ENCODE measurements around the gene NTHL1. TPM values are rescaled to one million over a fixed set of nuclear protein-coding genes. Genes with fewer than 3 reads are reported as not detected.

Gene NTHL1
- total and polyA plus RNA-seq, 2 of the 13 experiments (the other 11 are each of a cell fraction or from before 2014, with no cell fraction given) = 47.5 to 64.9 TPM

GRCh38 chr16:2032285-2033056 is 15.2 kb downstream of the NTHL1 start:
- WGBS (ENCODE audit: low lambda C conversion rate) = 100% methylated on average over 7 of the region's 15 CpGs
- peaks cover 3% of the 10 kb centered on the region for H3K79me2 ChIP-seq (ENCODE audit: insufficient read depth, low read length)
- peaks cover 3 to 6% of the 10 kb centered on the region in 2 experiments; a peak in 3 of 5 replicates for H3K36me3 ChIP-seq (replicated peaks in 1 of 2; ENCODE audit: control insufficient read depth in 1 of 2, insufficient read depth in 2 of 2, low read length in 2 of 2)
- 0 out of 2 replicates have a peak, but pooled peaks cover 7% of the 10 kb centered on the region for H4K20me1 ChIP-seq (ENCODE audit: insufficient read depth, low read length)
- POLR2A ChIA-PET = interaction anchor here (1.3 to 4.6 kb wide), 4 partner anchors 8 to 123 kb away, joined by 4 to 59 read pairs (median 16); partner anchors contain the start of genes NTHL1, TRAF7 and TSC2
- FAIRE-seq (no peak), ATAC-seq (no peak), DNase-seq (ENCODE audit: low spot score) (no peak)
- no peaks in the 10 kb centered on the region for H3K9me3 ChIP-seq (ENCODE audit: low read length)
- H2AFZ ChIP-seq (ENCODE audit: low read length) = no peak overlapping the region
- H3K4me3 ChIP-seq (replicated peaks in 1 of 3; ENCODE audit: insufficient read depth in 1 of 3, low read depth in 2 of 3, low read length in 3 of 3) = no peak overlapping the region
- H3K27me3 ChIP-seq (ENCODE audit: control insufficient read depth in 1 of 2, insufficient read depth in 2 of 2, low read length in 2 of 2) = no peaks in the 10 kb centered on the region; a peak in 1 of 5 replicates
- H3K4me1 ChIP-seq (ENCODE audit: insufficient read depth, low read length) = peaks cover 83% of the 10 kb centered on the region
- H3K4me2 ChIP-seq (ENCODE audit: low read depth, low read length) = no peak overlapping the region; the same call in 1 of the 2 replicates
- BruUV-seq (replicated peaks) = no TSS peak
- peak overlapping the region; percentile 89 for H3K27ac ChIP-seq (ENCODE audit: extremely low read length, insufficient read depth, low read length)
- in situ Hi-C loops (cut with HindIII; ENCODE audit: extremely low pct_ligation_motif_present, low pct_unique_long_range_greater_than_20kb) (no loop called here), intact Hi-C loops (cut with micrococcal nuclease; ENCODE audit: unreplicated experiment) (no loop called here)
- CTCF ChIA-PET (ENCODE audit: low intra/inter-chr PET ratio, low total read pairs) = no interaction called here
- no peak overlapping the region for H3K9ac ChIP-seq (ENCODE audit: insufficient read depth, low read depth, low read length)
- TF ChIP-seq HNRNPH1 (optimal IDR thresholded peaks at IDR 0.05; ENCODE audit: low read depth, low read length) = no peak
- TF ChIP-seq ZNF687 (CRISPR knock-in tag; IDR thresholded peaks at IDR 0.05) = 0 out of 2 replicates have a peak, but pooled peaks have one; percentile 11
- TF ChIP-seq KMT2A (CRISPR knock-in tag; IDR thresholded peaks at IDR 0.05) = no peak
- no peak for TF ChIP-seq ZC3H4 (CRISPR knock-in tag; IDR thresholded peaks at IDR 0.05; ENCODE audit: borderline replicate concordance)
- TF ChIP-seq FOSL2 (CRISPR knock-in tag; IDR thresholded peaks at IDR 0.05) = peak; percentile 69
- TF ChIP-seq HIC2 (CRISPR knock-in tag; IDR thresholded peaks at IDR 0.05; ENCODE audit: low read depth) = peak; percentile 68; the same call in 1 of the 2 replicates
